Right lobe of liver (tissue), 4 donors: ENCODE data around the gene WWP2.

Experiments used
- CTCF ChIP-seq, 4 donors: fragments of 200-600 bp in 3 of 4; fragments of 450-650 bp in 1 of 4; IDR thresholded peaks; one replicate each; pipeline versions ENCODE4 v1.5.1 to v1.8.0; 2016 to 2022; ENCODE audit warnings: antibody characterized with exemption in 4 of 4, mild to moderate bottlenecking in 2 of 4
- POLR2A ChIP-seq: fragments of 450-650 bp; IDR thresholded peaks from one replicate; pipeline ENCODE4 v1.6.1; 2017; ENCODE audit warnings: antibody characterized with exemption, mild to moderate bottlenecking
- donor health status: DM: no; HTN: no; CAD: no.
- donor health status: DM: no; HTN: no; CAD: no.
- donor health status: DM: no; HTN: yes; CAD: no.

GRCh38 chr16:69881141-69881540 lies 119.0 kb downstream of the WWP2 start:
- TF ChIP-seq CTCF (IDR thresholded peaks at IDR 0.05) (no peak), POLR2A (no peak)
